H9 (cell line): ENCODE results near the gene SLC12A8. TPM values are rescaled to one million over a fixed set of nuclear protein-coding genes. Genes with fewer than 3 reads are reported as not detected.

Experiments
- DNase-seq: peaks from one replicate; pipeline ENCODE4 v3.0.0-alpha.2; 2017
- H2AFZ ChIP-seq: one replicate; pipeline ENCODE4 v1.6.1; 2013; ENCODE audit warnings: mild to moderate bottlenecking, low read length, control low read depth, moderate library complexity
- H2AK5ac ChIP-seq: 2 replicates; pipeline ENCODE4 v1.6.1; 2013; ENCODE audit warnings: low read length, control low read depth, mixed read lengths; ENCODE audit not compliant: insufficient read length
- H2BK120ac ChIP-seq: one replicate; pipeline ENCODE4 v1.6.1; 2013; ENCODE audit warnings: low read depth, mild to moderate bottlenecking, low read length, control low read depth, inconsistent platforms; ENCODE audit not compliant: poor library complexity, severe bottlenecking
- H2BK12ac ChIP-seq: 2 replicates; pipeline ENCODE4 v1.6.1; 2013; ENCODE audit warnings: low read length, control low read depth, mixed read lengths, low read depth; ENCODE audit not compliant: insufficient read length
- H2BK15ac ChIP-seq: 2 replicates; pipeline ENCODE4 v1.6.1; 2013; ENCODE audit warnings: low read depth, low read length, control low read depth
- H2BK20ac ChIP-seq: one replicate; pipeline ENCODE4 v1.6.1; 2013; ENCODE audit warnings: low read depth, mild to moderate bottlenecking, low read length, control low read depth, inconsistent platforms; ENCODE audit not compliant: poor library complexity, severe bottlenecking
- H2BK5ac ChIP-seq: 2 replicates; pipeline ENCODE4 v1.6.1; 2013; ENCODE audit warnings: low read length, control low read depth, mixed read lengths; ENCODE audit not compliant: insufficient read length
- H3K14ac ChIP-seq: 2 replicates; pipeline ENCODE4 v1.6.1; 2013; ENCODE audit warnings: low read length, control low read depth; ENCODE audit not compliant: insufficient read depth
- H3K18ac ChIP-seq: 2 replicates; pipeline ENCODE4 v1.6.1; 2013; ENCODE audit warnings: low read depth, mild to moderate bottlenecking, mixed read lengths, low read length, control low read depth; ENCODE audit not compliant: insufficient read length
- H3K23ac ChIP-seq: 2 replicates; pipeline ENCODE4 v1.6.1; 2013; ENCODE audit warnings: low read length, control low read depth, mixed read lengths, low read depth; ENCODE audit not compliant: insufficient read length
- H3K23me2 ChIP-seq: 2 replicates; pipeline ENCODE4 v1.6.1; 2013; ENCODE audit warnings: low read depth, mild to moderate bottlenecking, mixed read lengths, low read length, control low read depth; ENCODE audit not compliant: insufficient read length, poor library complexity, severe bottlenecking
- H3K27ac ChIP-seq: 2 replicates; pipeline ENCODE4 v1.5.1; 2013; ENCODE audit warnings: low read length, control low read depth, mixed read lengths, low read depth; ENCODE audit not compliant: insufficient read length
- H3K27me3 ChIP-seq: 2 replicates; pipeline ENCODE4 v1.6.1; 2013; ENCODE audit warnings: low read length, control low read depth, inconsistent platforms; ENCODE audit not compliant: insufficient read depth
- H3K4ac ChIP-seq: 2 replicates; pipeline ENCODE4 v1.6.1; 2013; ENCODE audit warnings: low read depth, mild to moderate bottlenecking, control low read depth, inconsistent platforms, low read length, moderate library complexity
- H3K4me1 ChIP-seq: 2 replicates; pipeline ENCODE4 v1.6.1; 2013; ENCODE audit warnings: low read length, control low read depth, inconsistent platforms; ENCODE audit not compliant: insufficient read depth
- H3K4me2 ChIP-seq: 2 replicates; pipeline ENCODE4 v1.6.1; 2013; ENCODE audit warnings: low read length, control low read depth, mixed read lengths; ENCODE audit not compliant: insufficient read length, insufficient read depth
- H3K56ac ChIP-seq: 2 replicates; pipeline ENCODE4 v1.6.1; 2013; ENCODE audit warnings: low read depth, mild to moderate bottlenecking, mixed read lengths, low read length, control low read depth; ENCODE audit not compliant: insufficient read length
- H3K79me1 ChIP-seq: 2 replicates; pipeline ENCODE4 v1.6.1; 2013; ENCODE audit warnings: low read depth, mild to moderate bottlenecking, moderate library complexity, low read length, control low read depth, inconsistent platforms; ENCODE audit not compliant: insufficient read depth, poor library complexity, severe bottlenecking
- H3K79me2 ChIP-seq: 2 replicates; pipeline ENCODE4 v1.6.1; 2013; ENCODE audit warnings: low read length, control low read depth, inconsistent platforms; ENCODE audit not compliant: insufficient read depth
- H3K9ac ChIP-seq: 2 replicates; pipeline ENCODE4 v1.6.1; 2013; ENCODE audit warnings: low read length, control low read depth, mixed read lengths; ENCODE audit not compliant: insufficient read length; ENCODE audit errors: extremely low read depth
- H3K9me3 ChIP-seq: one replicate; pipeline ENCODE4 v1.6.1; 2013; ENCODE audit warnings: low read depth, low read length, inconsistent platforms; ENCODE audit not compliant: control insufficient read depth
- H3T11ph ChIP-seq: one replicate; pipeline ENCODE4 v1.6.1; 2013; ENCODE audit warnings: mild to moderate bottlenecking, low read length, control low read depth, inconsistent platforms
- H4K20me1 ChIP-seq: one replicate; pipeline ENCODE4 v1.6.1; 2013; ENCODE audit not compliant: control insufficient read depth, insufficient read length, insufficient read depth
- H4K5ac ChIP-seq: 2 replicates; pipeline ENCODE4 v1.6.1; 2013; ENCODE audit warnings: low read depth, mild to moderate bottlenecking, mixed read lengths, low read length, control low read depth; ENCODE audit not compliant: insufficient read length
- H4K8ac ChIP-seq: replicated peaks from 2 replicates; pipeline ENCODE4 v1.6.1; 2013; ENCODE audit warnings: low read length, control low read depth, mixed read lengths, low read depth; ENCODE audit not compliant: insufficient read length
- H4K91ac ChIP-seq: 2 replicates; pipeline ENCODE4 v1.6.1; 2013; ENCODE audit warnings: low read depth, mild to moderate bottlenecking, moderate library complexity, mixed read lengths, low read length, control low read depth; ENCODE audit not compliant: insufficient read length
- H3K27ac Mint-ChIP-seq, 3 experiments: 2 replicates in 2 of 3; 3 replicates in 1 of 3; pipeline ENCODE4 v1.8.0; 2020 to 2021; ENCODE audit warnings: mixed read lengths in 3 of 3, mild to moderate bottlenecking in 1 of 3, moderate library complexity in 1 of 3
- H3K27me3 Mint-ChIP-seq: 2 replicates; pipeline ENCODE4 v1.8.0; 2021; ENCODE audit warnings: low read depth, mild to moderate bottlenecking, moderate library complexity, mixed read lengths
- H3K36me3 Mint-ChIP-seq, 3 experiments: 2 replicates in 2 of 3; 3 replicates in 1 of 3; pipeline ENCODE4 v1.8.0; 2020 to 2021; ENCODE audit warnings: low read depth in 3 of 3, mixed read lengths in 3 of 3; ENCODE audit not compliant: insufficient read depth in 1 of 3
- H3K4me1 Mint-ChIP-seq, 2 experiments: 2 replicates each; pipeline ENCODE4 v1.8.0; 2020; ENCODE audit warnings: mixed read lengths in 2 of 2
- H3K4me3 Mint-ChIP-seq, 2 experiments: 2 replicates in 1 of 2; 3 replicates in 1 of 2; pipeline ENCODE4 v1.8.0; 2020 to 2021; ENCODE audit warnings: mild to moderate bottlenecking in 2 of 2, mixed read lengths in 2 of 2, moderate library complexity in 1 of 2
- H3K9me3 Mint-ChIP-seq, 2 experiments: 2 replicates in 1 of 2; 3 replicates in 1 of 2; pipeline ENCODE4 v1.8.0; 2020; ENCODE audit warnings: mild to moderate bottlenecking in 2 of 2, mixed read lengths in 2 of 2, moderate library complexity in 1 of 2
- WGBS: extraction: QIAGEN DNeasy Blood & Tissue Kit; methylation state at CpG from one replicate; pipeline ENCODE4 v1.1.7; 2013; ENCODE audit warnings: missing lambda C conversion rate, low lambda C conversion rate, mixed read lengths; ENCODE audit not compliant: insufficient read length; ENCODE audit errors: extremely low coverage; 5-methylcytosine and 5-hydroxymethylcytosine counted together
- total RNA-seq: library from RNA; stranded (reverse); gene quantifications from 2 replicates; pipeline ENCODE4 v1.2.1, GENCODE V29; 2021
- TF ChIP-seq, protein P1 (sequence below): fragments of 200-600 bp; sonication (generic); conservative IDR thresholded peaks from 3 replicates; pipeline ENCODE4 v1.8.0; 2021; ENCODE audit warnings: antibody characterized with exemption, mild to moderate bottlenecking

SLC12A8 gene
- total RNA-seq, 1 experiment from 2014 or later: 8.2 TPM

DNA sequence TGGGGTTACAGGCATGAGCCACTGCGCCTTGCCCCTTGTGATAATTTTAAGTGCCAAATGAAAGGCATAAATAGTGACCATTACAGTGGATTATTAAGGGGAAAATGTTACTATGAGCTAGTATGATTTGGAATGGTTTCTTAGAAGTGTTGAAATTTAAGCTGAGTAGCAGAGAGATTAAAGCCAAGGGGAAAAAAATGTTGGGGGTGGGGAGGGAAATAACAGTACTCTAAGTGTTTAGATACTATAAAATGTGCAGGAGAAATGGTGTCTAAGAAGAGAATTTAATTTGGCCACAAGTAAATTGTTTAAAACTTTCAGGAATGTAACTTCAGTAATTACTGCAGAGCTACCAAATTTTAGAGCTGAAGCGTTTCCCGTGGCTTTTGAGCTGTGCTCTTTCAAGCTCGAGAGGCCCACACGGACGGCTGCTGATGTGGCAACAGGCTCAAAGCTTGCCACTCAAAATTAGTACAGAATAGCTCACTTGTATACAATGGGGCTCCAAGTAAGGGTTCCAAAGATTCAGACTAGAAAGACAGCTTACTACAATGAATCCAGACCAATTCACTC, 23.9 kb upstream of the SLC12A8 start:
- Mint-ChIP-seq H3K9me3 (no peaks in the 10 kb centered on the region), H3K27me3 (no peaks in the 10 kb centered on the region), H3K27ac (no peak overlapping the region; a peak in 1 of 7 replicates), H3K4me3 (no peak overlapping the region), H3K36me3 (peaks cover 4 to 17% (median 15%) of the 10 kb centered on the region in 3 experiments; a peak in 5 of 7 replicates), H3K4me1 (peaks cover 3 to 7% of the 10 kb centered on the region in 2 experiments; a peak in 2 of 4 replicates)
- Histone ChIP-seq H2BK120ac (no peak overlapping the region), H4K5ac (no peak overlapping the region), H3K79me1 (no peaks in the 10 kb centered on the region), H3K79me2 (no peaks in the 10 kb centered on the region), H2BK20ac (no peak overlapping the region), H2BK12ac (no peak overlapping the region), H3K4me1 (no peaks in the 10 kb centered on the region), H3T11ph (no peak overlapping the region), H4K20me1 (no peaks in the 10 kb centered on the region), H3K27me3 (no peaks in the 10 kb centered on the region), H2AK5ac (no peak overlapping the region), H3K23ac (no peak overlapping the region), H3K18ac (no peak overlapping the region), H3K56ac (no peak overlapping the region), H3K4me2 (no peak overlapping the region), H3K9me3 (no peaks in the 10 kb centered on the region), H2BK5ac (no peak overlapping the region), H3K27ac (no peak overlapping the region), H3K9ac (no peak overlapping the region), H4K91ac (no peak overlapping the region), H2AFZ (no peak overlapping the region), H3K14ac (no peak overlapping the region), H2BK15ac (no peak overlapping the region), H4K8ac (no peak overlapping the region), H3K23me2 (no peaks in the 10 kb centered on the region), H3K4ac (no peak overlapping the region)
- no CpG with 5 or more reads among the region's 6 CpGs for WGBS
- TF ChIP-seq, protein P1, sequence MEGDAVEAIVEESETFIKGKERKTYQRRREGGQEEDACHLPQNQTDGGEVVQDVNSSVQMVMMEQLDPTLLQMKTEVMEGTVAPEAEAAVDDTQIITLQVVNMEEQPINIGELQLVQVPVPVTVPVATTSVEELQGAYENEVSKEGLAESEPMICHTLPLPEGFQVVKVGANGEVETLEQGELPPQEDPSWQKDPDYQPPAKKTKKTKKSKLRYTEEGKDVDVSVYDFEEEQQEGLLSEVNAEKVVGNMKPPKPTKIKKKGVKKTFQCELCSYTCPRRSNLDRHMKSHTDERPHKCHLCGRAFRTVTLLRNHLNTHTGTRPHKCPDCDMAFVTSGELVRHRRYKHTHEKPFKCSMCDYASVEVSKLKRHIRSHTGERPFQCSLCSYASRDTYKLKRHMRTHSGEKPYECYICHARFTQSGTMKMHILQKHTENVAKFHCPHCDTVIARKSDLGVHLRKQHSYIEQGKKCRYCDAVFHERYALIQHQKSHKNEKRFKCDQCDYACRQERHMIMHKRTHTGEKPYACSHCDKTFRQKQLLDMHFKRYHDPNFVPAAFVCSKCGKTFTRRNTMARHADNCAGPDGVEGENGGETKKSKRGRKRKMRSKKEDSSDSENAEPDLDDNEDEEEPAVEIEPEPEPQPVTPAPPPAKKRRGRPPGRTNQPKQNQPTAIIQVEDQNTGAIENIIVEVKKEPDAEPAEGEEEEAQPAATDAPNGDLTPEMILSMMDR: no peak
- no peak for DNase-seq
